ENCODE data around the gene NUP54. TPM values are rescaled to one million over a fixed set of nuclear protein-coding genes. Genes with fewer than 3 reads are reported as not detected.

The NUP54 gene
- total RNA-seq, 2 donors from 2014 or later = 78.6 to 88.5 TPM

DNA sequence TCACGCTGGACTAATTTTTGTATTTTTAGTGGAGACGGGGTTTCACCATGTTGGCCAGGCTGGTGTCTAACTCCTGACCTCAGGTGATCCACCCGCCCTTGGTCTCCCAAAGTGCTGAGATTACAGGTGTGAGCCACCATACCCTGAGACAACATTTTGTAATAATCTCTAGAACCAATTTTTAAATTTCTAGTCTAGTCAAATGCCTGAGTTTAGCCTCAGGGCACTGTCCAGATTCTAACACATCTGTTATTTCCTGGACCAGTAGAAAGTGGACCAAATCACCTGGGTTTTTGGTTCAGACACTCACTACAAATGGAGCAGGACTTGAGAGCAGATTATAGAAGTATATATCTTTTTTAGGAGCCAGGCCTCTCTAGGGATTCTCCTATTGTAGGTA lies 52.1 kb downstream of the NUP54 start:
- H3K27ac Mint-ChIP-seq = no peak overlapping the region
- Histone ChIP-seq H3K4me3 (ENCODE audit: low read length) (no peak overlapping the region), H3K4me1 (ENCODE audit: control insufficient read depth, insufficient read depth, low read length) (no peaks in the 10 kb centered on the region), H3K36me3 (ENCODE audit: control insufficient read depth, insufficient read depth, low read length) (no peaks in the 10 kb centered on the region), H3K27ac (ENCODE audit: low read depth, low read length) (no peak overlapping the region), H3K27me3 (ENCODE audit: control insufficient read depth, insufficient read depth, low read length, poor library complexity, severe bottlenecking) (no peaks in the 10 kb centered on the region), H3K9ac (ENCODE audit: extremely low read depth, low read length, poor library complexity, severe bottlenecking) (no peak overlapping the region), H3K9me3 (ENCODE audit: control insufficient read depth, low read length) (no peaks in the 10 kb centered on the region)
- H3K27me3 Mint-ChIP-seq (ENCODE audit: insufficient read depth) = no peaks in the 10 kb centered on the region
- H3K9me3 Mint-ChIP-seq = peaks cover 4% of the 10 kb centered on the region
- WGBS, 2 experiments (ENCODE audit: insufficient coverage in 1 of 2, insufficient read length in 1 of 2) = 91 to 94% methylated on average over 3 of the region's 3 CpGs
- peaks cover 6% of the 10 kb centered on the region for H3K4me1 Mint-ChIP-seq
- TF ChIP-seq, protein P1, sequence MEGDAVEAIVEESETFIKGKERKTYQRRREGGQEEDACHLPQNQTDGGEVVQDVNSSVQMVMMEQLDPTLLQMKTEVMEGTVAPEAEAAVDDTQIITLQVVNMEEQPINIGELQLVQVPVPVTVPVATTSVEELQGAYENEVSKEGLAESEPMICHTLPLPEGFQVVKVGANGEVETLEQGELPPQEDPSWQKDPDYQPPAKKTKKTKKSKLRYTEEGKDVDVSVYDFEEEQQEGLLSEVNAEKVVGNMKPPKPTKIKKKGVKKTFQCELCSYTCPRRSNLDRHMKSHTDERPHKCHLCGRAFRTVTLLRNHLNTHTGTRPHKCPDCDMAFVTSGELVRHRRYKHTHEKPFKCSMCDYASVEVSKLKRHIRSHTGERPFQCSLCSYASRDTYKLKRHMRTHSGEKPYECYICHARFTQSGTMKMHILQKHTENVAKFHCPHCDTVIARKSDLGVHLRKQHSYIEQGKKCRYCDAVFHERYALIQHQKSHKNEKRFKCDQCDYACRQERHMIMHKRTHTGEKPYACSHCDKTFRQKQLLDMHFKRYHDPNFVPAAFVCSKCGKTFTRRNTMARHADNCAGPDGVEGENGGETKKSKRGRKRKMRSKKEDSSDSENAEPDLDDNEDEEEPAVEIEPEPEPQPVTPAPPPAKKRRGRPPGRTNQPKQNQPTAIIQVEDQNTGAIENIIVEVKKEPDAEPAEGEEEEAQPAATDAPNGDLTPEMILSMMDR (conservative IDR thresholded peaks at IDR 0.05) = no peak
- H3K36me3 Mint-ChIP-seq (ENCODE audit: low read depth) = no peaks in the 10 kb centered on the region
- H3K4me3 Mint-ChIP-seq = no peak overlapping the region
- DNase-seq = no peak

DNA sequence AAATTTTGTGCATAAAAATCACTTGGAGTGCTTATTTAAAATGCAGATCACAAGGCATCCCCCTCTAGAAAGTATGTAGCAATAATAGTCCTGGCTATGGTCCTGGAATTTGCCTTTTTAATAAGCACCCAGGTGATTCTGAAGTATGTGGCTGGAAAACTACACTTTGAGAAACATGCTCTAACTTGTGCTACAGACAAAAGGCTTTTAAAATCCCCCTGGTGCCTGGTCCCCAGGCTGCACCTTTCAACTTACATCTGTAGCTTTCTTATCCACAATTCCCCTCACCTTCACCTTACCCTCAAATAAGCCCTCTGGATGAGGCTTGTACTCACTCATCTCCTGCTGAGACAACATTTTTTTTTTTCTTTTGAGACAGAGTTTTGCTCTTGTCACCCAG lies 52.6 kb downstream of the NUP54 start:
- Histone ChIP-seq H3K27me3 (ENCODE audit: control insufficient read depth, insufficient read depth, low read length, poor library complexity, severe bottlenecking) (no peaks in the 10 kb centered on the region), H3K4me3 (ENCODE audit: low read length) (no peak overlapping the region), H3K36me3 (ENCODE audit: control insufficient read depth, insufficient read depth, low read length) (no peaks in the 10 kb centered on the region), H3K9me3 (ENCODE audit: control insufficient read depth, low read length) (no peaks in the 10 kb centered on the region), H3K9ac (ENCODE audit: extremely low read depth, low read length, poor library complexity, severe bottlenecking) (no peak overlapping the region), H3K27ac (ENCODE audit: low read depth, low read length) (no peak overlapping the region), H3K4me1 (ENCODE audit: control insufficient read depth, insufficient read depth, low read length) (no peaks in the 10 kb centered on the region)
- DNase-seq = no peak
- Mint-ChIP-seq H3K27me3 (ENCODE audit: insufficient read depth) (no peaks in the 10 kb centered on the region), H3K27ac (no peak overlapping the region), H3K9me3 (peaks cover 4% of the 10 kb centered on the region), H3K4me1 (peaks cover 6% of the 10 kb centered on the region), H3K36me3 (ENCODE audit: low read depth) (no peaks in the 10 kb centered on the region), H3K4me3 (no peak overlapping the region)
- TF ChIP-seq, protein P1 (conservative IDR thresholded peaks at IDR 0.05) = peak; percentile 34

DNA sequence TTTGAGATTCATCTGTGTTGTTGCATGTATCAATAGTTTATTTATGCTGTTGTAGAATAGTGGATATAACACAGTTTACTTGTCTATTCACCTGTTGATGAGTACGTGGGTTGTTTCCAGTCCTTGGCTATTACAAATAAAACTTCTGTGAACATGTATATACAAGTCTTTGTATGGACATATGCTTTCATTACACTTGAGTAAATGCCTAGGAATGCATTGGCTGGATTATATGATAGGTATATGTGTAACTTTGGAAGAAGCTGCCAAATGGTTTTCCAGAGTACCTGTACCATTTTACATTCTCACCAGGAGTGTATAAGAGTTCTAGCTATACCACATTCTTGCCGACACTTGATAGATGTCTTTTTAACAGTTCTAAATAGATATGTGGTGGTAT lies 57.1 kb downstream of the NUP54 start:
- 92% methylated on average over 1 of the region's 2 CpGs; no CpG with 5 or more reads in 1 of the 2 experiments for WGBS, 2 experiments (ENCODE audit: insufficient coverage in 1 of 2, insufficient read length in 1 of 2)
- peaks cover 13% of the 10 kb centered on the region for H3K4me1 Mint-ChIP-seq
- H3K9me3 Mint-ChIP-seq = peaks cover 4% of the 10 kb centered on the region
- no peaks in the 10 kb centered on the region for H3K36me3 Mint-ChIP-seq (ENCODE audit: low read depth)
- Histone ChIP-seq H3K36me3 (ENCODE audit: control insufficient read depth, insufficient read depth, low read length) (no peaks in the 10 kb centered on the region), H3K4me3 (ENCODE audit: low read length) (no peak overlapping the region), H3K9ac (ENCODE audit: extremely low read depth, low read length, poor library complexity, severe bottlenecking) (no peak overlapping the region), H3K9me3 (ENCODE audit: control insufficient read depth, low read length) (no peaks in the 10 kb centered on the region), H3K27ac (ENCODE audit: low read depth, low read length) (no peak overlapping the region), H3K4me1 (ENCODE audit: control insufficient read depth, insufficient read depth, low read length) (no peaks in the 10 kb centered on the region), H3K27me3 (ENCODE audit: control insufficient read depth, insufficient read depth, low read length, poor library complexity, severe bottlenecking) (no peaks in the 10 kb centered on the region)
- no peaks in the 10 kb centered on the region for H3K27me3 Mint-ChIP-seq (ENCODE audit: insufficient read depth)
- H3K4me3 Mint-ChIP-seq = no peak overlapping the region
- no peak for DNase-seq
- TF ChIP-seq, protein P1 (conservative IDR thresholded peaks at IDR 0.05) = no peak
- H3K27ac Mint-ChIP-seq = no peak overlapping the region
